ENCODE data around the gene ZNF862.

ZNF862 gene

GRCh38 chr7:149796287-149796860 lies 41.8 kb upstream of the ZNF862 start:
- no peak overlapping the region for H3K4me2 ChIP-seq (ENCODE audit: low read depth, low read length, poor library complexity, severe bottlenecking)
- H3K4me3 ChIP-seq (ENCODE audit: low read length, poor library complexity, severe bottlenecking): no peak overlapping the region
- no peak overlapping the region for H2AFZ ChIP-seq (ENCODE audit: low read length)
- no peaks in the 10 kb centered on the region for H3K9me2 ChIP-seq (replicated peaks; ENCODE audit: low read depth, low read length)
- no peaks in the 10 kb centered on the region for H3K79me2 ChIP-seq (ENCODE audit: insufficient read depth, low read length)
- no peaks in the 10 kb centered on the region for H3K9me3 ChIP-seq (ENCODE audit: insufficient read depth, low read depth, low read length)
- H3K9ac ChIP-seq (ENCODE audit: low read depth, low read length, poor library complexity, severe bottlenecking): no peak overlapping the region
- no peaks in the 10 kb centered on the region for H3K27me3 ChIP-seq (ENCODE audit: insufficient read depth, low read length, poor library complexity, severe bottlenecking)
- H3K36me3 ChIP-seq (ENCODE audit: insufficient read depth, low read length): no peaks in the 10 kb centered on the region
- H4K20me1 ChIP-seq (ENCODE audit: insufficient read depth, low read length, poor library complexity, severe bottlenecking): no peaks in the 10 kb centered on the region
- no peaks in the 10 kb centered on the region for H3K4me1 ChIP-seq (ENCODE audit: insufficient read depth, low read length, poor library complexity, severe bottlenecking)
- no peaks in the 10 kb centered on the region for H3F3A ChIP-seq (ENCODE audit: low read depth)
- TF ChIP-seq CTCF (conservative IDR thresholded peaks at IDR 0.05; ENCODE audit: low read length) (no peak), EZH2phosphoT487 (IDR thresholded peaks at IDR 0.05; ENCODE audit: borderline replicate concordance) (no peak)

- Histone ChIP-seq H2AFZ (ENCODE audit: low read length) (no peak overlapping the region), H3K4me3 (ENCODE audit: low read length, poor library complexity, severe bottlenecking) (no peak overlapping the region), H3F3A (ENCODE audit: low read depth) (no peaks in the 10 kb centered on the region), H4K20me1 (ENCODE audit: insufficient read depth, low read length, poor library complexity, severe bottlenecking) (no peaks in the 10 kb centered on the region), H3K27me3 (ENCODE audit: insufficient read depth, low read length, poor library complexity, severe bottlenecking) (no peaks in the 10 kb centered on the region), H3K4me2 (ENCODE audit: low read depth, low read length, poor library complexity, severe bottlenecking) (no peak overlapping the region), H3K79me2 (ENCODE audit: insufficient read depth, low read length) (no peaks in the 10 kb centered on the region), H3K9me2 (replicated peaks; ENCODE audit: low read depth, low read length) (no peaks in the 10 kb centered on the region), H3K4me1 (ENCODE audit: insufficient read depth, low read length, poor library complexity, severe bottlenecking) (no peaks in the 10 kb centered on the region), H3K9me3 (ENCODE audit: insufficient read depth, low read depth, low read length) (no peaks in the 10 kb centered on the region), H3K36me3 (ENCODE audit: insufficient read depth, low read length) (no peaks in the 10 kb centered on the region), H3K9ac (ENCODE audit: low read depth, low read length, poor library complexity, severe bottlenecking) (no peak overlapping the region)
- TF ChIP-seq EZH2phosphoT487 (IDR thresholded peaks at IDR 0.05; ENCODE audit: borderline replicate concordance) (no peak), CTCF (conservative IDR thresholded peaks at IDR 0.05; ENCODE audit: low read length) (no peak)
These were observed 40.4 kb upstream of the ZNF862 start for GRCh38 chr7:149797771-149798170.

- TF ChIP-seq CTCF (conservative IDR thresholded peaks at IDR 0.05; ENCODE audit: low read length) (peak; percentile 86), EZH2phosphoT487 (IDR thresholded peaks at IDR 0.05; ENCODE audit: borderline replicate concordance) (no peak)
- Histone ChIP-seq H3K9ac (ENCODE audit: low read depth, low read length, poor library complexity, severe bottlenecking) (no peak overlapping the region), H3K4me3 (ENCODE audit: low read length, poor library complexity, severe bottlenecking) (no peak overlapping the region), H3K79me2 (ENCODE audit: insufficient read depth, low read length) (no peaks in the 10 kb centered on the region), H3K27me3 (ENCODE audit: insufficient read depth, low read length, poor library complexity, severe bottlenecking) (no peaks in the 10 kb centered on the region), H2AFZ (ENCODE audit: low read length) (no peak overlapping the region), H3K4me2 (ENCODE audit: low read depth, low read length, poor library complexity, severe bottlenecking) (no peak overlapping the region), H4K20me1 (ENCODE audit: insufficient read depth, low read length, poor library complexity, severe bottlenecking) (no peaks in the 10 kb centered on the region), H3K9me3 (ENCODE audit: insufficient read depth, low read depth, low read length) (no peaks in the 10 kb centered on the region), H3K9me2 (replicated peaks; ENCODE audit: low read depth, low read length) (no peaks in the 10 kb centered on the region), H3K36me3 (ENCODE audit: insufficient read depth, low read length) (no peaks in the 10 kb centered on the region), H3F3A (ENCODE audit: low read depth) (no peaks in the 10 kb centered on the region), H3K4me1 (ENCODE audit: insufficient read depth, low read length, poor library complexity, severe bottlenecking) (no peaks in the 10 kb centered on the region)
These were observed 38.6 kb upstream of the ZNF862 start for GRCh38 chr7:149799397-149800168.
